ENCODE measurements around the gene FYN.
"Not testable (repeated sequence)": the region's sequence is repeated elsewhere in the genome, so short reads cannot be mapped to it uniquely, and the experiment has no call there.

The FYN gene

DNA sequence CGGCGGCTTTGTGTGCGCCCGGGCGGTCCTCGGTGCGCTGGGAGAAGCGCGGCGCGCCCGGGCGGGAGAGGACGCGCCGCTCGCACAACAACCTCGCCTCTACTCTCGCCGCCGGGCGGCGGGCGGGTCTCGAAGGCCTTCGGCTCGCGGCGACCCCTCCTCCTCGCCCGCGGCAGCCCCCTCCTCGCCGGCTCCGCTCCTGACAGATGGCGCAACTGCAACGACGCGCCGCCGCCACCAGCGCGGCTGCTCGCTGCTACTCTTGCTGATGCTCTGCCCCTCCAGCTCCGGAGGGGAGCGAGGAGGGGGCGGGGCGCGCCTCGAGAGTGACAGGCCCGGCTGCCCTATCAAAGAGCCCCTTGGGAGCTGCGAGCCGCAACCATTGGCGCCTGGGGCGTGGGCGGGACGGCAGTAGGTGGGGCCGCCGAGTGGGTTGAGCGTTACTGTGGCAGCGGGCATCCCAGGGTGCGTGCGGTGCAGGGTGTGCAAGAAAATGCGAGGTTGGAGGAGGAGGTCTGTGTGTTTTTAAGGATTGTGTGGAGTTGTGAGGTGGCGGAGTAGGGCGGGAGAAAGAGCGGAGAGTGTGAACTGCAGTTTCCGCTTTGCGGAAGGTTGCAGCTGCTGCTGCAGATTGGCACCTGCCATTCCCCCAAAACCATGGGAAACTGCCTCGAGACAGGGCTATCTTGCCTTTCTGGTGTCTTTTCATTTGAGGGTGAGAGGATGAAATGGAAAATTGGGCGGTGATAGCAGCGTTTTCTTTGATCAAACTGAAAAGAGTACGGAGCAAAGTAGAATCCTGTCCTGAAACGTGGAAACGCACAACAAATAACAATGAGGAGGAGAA is at the start of gene FYN:
Gene FYN, minus strand, starts transcription at position 275 of the 847 bp plus-strand sequence. CDS start 153,401 bp downstream, outside the sequence.
- DNase-seq (ENCODE audit: low spot score): peak; percentile 99

DNA sequence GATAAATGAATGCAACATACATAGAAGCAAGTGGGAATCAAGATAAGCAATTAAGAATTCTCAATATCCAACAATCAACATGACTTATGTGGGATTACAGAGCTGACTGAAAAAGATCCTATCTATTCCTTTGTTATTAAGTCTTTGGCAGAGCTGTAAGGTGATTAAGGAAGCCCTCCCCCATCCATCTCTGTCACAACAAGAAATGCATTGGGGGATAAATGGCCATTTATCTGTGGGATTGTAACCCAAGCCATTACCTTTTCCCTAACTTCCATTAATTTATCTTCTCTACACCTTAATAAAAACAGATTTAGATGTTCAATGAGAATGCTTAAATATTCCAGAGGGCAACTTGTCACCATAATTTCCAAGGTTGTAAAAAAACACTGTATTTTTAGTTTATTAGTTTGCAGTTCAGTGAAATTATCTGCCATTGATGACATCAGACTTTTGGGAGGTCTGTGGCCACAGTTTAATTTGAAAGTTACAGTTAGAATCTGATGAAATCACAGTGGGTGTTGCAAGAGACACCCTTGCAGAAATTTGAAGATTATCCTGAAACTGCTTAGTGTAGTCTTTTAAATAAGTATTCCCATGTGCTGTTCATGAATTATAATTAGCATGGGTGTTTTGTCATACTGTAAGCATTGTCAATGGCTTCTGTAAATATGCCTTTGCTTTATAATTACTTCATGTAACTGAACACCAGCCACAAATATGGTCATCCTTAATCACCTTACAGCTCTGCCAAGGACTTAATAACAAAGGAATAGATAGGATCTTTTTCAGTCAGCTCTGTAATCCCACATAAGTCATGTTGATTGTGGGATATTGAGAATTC is 49.4 kb upstream of the FYN start:
- no peak for DNase-seq (ENCODE audit: low spot score)

DNA sequence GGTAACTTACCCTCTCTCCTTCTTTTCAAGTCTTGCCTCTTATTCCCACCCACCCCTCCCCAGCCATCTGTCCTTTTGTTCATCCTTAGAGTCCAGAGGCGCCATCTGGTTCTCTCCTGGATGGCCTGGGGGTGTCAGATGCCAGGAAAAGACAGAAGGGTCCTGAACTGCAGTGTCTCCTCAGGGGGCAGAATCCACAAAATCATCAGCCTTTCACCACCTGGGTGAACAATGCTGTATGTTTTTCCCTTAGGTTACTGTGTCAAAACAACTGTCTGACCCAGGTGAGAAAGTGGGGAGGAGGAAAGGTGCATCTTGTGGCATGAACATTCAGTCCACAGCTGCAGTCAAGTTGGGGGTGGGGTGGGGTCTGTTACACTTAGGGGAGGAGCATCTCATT is 47.9 kb upstream of the FYN start:
- DNase-seq (ENCODE audit: low spot score): no peak

DNA sequence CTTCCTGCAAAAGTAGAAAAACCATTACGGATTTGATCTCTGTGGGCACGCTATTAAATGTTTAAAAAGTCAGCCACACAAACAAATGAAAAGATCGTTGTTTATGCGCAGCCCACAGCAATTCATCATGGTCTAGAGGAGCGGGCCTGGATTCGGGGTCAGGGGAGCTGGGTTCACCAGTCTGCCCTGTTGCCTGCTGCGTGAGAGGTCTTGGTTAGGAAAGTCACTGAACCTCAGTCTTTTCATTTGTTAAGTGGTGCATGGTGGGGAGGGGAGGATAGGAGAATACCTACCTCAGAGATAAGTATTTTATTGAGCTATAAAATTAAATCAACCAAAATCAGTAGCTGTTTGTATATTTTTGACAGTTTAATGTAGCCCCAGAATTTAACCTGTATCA is 47.3 kb upstream of the FYN start:
- no peak for DNase-seq (ENCODE audit: low spot score)

DNA sequence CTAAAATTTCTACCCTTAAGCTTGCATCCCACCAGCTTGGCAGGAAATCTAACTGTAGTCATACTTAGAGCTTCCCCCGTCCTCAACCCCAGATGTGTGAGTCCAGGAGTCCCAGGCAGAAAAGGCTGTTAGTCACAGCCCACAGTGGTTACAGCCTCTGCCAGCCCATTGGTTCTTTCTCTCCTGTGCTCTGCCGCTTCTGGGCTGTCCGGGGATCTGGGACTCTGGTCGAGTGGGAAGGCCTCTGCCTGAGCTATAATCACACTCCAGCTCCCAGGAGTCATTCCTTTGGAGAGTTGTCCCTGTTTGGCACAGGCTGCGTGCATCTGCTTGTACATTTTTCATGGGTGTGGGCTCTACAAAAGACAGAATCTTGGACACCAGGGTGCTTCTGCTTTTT is 45.6 kb upstream of the FYN start:
- peak; percentile 71 for DNase-seq (ENCODE audit: low spot score)

DNA sequence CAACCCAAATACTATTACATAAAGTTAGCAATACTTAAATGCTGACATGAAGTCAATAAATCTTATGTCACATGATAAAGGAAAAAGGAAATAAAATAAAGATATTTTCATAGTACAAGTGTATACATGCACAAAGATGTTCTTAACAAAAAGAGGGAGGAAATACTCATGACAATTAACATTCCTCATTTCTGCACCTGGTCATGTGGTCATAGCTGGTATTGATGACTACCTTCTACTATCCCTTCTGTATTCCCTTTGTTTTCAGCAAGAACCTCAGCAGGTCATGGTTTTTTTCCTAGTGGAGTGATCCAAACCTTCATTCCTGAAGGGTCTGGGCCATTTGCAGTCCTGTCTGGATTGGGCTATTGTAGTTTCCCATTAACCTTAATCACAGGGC is 43.5 kb upstream of the FYN start:
- DNase-seq (ENCODE audit: low spot score): no peak

DNA sequence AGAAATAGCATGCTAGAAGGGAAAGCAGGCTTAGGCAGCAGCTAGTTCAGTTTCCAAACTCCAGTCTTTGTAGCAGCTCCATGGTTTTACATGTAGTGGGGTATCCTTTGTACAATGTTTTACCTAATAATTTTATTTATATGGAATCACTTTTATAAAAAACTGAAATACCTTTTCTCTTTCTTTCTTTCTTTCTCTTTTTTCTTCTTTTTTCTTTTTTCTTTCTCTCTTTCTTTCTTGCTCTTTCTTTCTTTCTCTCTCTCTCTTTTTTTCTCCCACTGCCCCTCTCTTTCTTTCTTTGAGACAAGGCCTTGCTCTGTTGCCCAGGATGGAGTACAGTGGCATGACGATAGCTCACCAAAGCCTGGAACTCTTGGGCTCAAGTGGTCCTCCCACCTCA is 41.4 kb upstream of the FYN start:
- DNase-seq (ENCODE audit: low spot score): no peak

DNA sequence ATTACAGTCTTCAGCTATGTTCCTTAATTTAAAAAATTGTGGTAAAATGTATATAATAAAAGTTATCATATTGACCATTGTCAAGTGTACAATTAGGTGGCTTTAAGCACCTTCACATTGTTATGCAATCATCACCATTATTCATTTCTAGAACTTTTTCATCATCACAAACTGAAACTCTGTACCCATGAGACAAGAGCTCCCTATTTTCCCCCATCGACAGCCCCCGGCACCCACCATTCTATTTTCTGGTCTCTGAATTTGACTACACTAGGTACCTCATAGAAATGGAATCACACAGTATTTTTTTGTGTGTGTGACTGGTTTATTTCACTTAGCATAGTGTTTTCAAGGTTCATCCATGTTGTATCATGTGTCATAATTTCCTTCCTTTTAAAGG is 39.7 kb upstream of the FYN start:
- DNase-seq (ENCODE audit: low spot score): no peak

DNA sequence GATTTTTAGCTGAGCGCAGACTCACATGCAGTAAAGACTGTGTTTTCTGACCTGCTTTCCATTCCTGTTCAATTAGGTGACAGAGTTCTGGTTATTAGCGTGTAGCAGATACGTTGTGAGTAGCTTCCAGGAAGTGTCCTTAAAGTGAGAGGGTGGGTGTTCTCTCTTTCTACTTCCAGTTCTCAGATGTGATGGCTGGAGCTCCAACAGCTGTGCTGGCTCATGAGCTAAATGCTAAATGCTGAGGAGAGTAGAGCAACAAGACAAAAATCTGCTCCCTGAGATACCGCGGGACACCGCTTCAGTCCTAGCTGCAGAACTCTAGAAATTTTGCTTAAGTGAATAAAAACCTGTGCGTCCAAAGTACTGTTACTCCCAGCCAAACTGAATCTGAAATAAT is 38.2 kb upstream of the FYN start:
- DNase-seq (ENCODE audit: low spot score): no peak

DNA sequence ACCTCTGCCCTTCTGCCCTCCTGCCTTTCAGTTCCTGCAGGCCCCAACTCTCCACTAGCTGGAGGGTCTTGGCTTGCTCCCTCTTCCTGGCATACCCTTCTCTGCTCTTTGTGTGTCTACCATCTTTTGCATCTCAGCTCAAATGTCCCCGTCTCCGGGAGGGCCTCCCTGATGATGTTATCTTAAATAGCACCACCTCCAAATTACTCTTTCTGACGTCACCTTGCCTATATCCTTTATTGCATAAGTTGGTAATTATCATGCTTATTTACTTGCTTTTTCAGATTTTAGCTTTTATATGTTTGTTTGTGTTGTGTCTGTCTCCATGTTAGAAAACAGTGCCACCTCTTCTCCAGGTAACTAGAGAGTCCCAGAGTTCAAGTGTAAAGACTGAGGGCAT is 36.0 kb upstream of the FYN start:
- no peak for DNase-seq (ENCODE audit: low spot score)

DNA sequence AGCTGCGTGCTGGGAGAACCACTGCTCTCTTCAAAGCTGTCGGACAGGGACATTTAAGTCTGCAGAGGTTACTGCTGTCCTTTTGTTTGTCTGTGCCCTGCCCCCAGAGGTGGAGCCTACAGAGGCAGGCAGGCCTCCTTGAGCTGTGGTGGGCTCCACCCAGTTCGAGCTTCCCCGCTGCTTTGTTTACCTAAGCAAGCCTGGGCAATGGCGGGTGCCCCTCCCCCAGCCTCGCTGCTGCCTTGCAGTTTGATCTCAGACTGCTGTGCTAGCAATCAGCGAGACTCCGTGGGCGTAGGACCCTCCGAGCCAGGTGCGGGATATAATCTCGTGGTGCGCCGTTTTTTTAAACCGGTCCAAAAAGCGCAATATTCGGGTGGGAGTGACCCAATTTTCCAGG is 35.1 kb upstream of the FYN start:
- DNase-seq (ENCODE audit: low spot score): not testable (repeated sequence)

DNA sequence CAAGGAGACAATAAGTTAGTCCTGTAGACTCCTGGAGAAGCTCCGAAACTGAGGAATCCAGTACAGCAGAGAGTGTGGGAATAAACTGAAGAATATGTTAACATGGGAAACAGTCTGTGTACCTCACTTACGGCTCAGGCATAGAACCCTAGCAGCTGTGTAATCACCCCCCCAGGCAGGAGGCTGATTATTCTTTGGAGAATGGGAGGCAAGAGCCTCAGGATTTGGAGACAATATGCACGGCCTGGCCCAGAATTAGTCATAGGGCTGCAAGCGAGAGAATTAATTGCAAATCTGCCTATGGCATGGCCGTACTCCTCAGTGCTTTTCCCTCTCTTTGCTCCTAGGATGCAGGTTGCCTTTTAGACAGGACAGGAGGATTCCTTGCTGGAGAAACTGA is 27.5 kb upstream of the FYN start:
- no peak for DNase-seq (ENCODE audit: low spot score)

DNA sequence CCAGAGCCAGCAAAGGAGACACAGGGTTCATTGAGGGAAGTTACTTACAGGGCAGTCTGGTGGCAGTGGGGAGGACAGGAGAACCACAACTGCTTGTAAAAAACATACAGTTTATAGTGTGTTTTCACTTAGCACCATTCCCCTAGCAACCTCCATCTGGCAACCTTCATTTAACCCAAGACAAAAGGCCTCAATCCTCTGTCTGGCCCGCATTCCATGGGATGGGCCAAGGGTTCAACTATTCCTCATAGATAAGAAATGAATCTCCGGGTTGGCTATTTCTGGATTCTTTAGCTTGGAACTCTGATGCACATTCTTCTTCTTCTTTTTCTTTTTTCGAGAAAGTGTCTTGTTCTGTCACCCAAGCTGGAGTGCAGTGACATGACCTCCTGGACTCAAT is 26.3 kb upstream of the FYN start:
- DNase-seq (ENCODE audit: low spot score): no peak

DNA sequence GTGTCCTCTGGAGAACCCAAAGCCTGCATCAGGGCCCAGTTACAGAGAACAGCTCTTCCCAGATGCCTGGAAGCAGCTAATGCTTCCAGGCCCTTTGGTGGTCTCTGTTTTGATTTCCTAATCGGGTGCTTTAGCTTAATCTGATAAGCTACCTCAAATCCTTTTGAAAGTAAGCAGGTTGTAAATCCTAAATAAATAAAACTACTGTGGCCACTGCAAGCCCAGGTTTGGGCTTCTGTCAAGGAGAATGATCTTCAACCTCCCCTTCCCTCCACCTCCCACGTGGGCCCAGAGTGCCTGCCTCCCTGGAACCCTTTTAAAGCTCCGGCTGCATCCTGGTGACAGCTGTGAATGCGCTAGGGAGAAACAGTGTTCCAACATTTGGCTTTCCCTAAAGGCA is 25.2 kb upstream of the FYN start:
- DNase-seq (ENCODE audit: low spot score): no peak

DNA sequence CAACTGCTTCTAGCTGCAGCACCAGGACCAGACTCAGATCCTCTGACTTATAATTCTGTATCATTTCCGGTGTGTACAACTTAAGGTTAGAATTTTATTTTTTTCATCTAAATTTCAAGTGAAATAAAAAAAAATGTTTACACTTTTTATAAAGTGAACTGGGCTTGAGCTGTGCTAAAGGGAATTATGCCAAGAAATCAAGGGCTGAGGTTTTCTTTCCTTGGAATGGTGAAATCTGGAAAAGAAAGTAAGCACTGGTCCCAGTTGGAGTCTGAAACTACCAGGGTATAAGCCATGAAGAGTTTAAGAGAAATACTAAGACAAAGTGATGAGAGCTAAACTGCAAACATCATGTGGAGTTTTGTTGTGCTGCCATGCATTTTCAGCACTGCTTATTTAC is 21.7 kb upstream of the FYN start:
- no peak for DNase-seq (ENCODE audit: low spot score)

DNA sequence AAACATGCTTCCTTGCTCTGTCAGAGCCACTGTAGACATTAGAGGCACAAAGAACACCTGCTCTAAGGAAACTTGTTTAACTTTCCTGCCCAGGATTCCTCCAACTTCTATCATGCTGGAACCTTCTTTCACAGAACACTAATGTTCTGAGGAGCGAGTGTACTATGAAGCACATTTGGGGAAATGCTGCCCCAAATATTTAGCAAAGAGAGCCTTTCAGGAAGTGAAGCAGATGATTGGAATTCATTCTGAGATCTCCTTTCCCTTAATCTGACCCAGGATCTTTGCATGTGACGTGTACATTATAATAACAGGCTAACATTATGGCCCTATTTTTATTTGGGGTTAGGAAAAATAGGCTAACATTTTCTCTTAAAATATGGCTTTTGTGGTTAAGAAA is 21.0 kb upstream of the FYN start:
- no peak for DNase-seq (ENCODE audit: low spot score)

DNA sequence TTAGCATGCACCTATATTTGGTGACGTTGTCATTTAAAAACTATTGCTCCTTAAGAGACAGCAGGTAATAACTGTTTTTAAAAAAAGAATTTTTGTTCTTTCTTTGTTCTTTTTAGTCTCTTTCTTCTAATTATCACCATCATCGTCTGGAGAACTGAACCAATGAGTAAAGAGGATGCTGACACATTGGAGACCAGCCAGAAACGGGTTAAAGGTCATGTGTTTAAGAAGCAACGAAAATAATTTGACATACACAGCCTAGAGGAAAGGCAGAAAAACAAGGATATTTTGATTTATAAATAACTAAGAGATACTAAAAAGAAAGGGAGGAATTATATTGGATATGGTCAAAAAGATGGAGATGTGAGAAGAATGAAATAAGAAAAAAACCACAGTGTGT is 19.2 kb upstream of the FYN start:
- DNase-seq (ENCODE audit: low spot score): no peak

DNA sequence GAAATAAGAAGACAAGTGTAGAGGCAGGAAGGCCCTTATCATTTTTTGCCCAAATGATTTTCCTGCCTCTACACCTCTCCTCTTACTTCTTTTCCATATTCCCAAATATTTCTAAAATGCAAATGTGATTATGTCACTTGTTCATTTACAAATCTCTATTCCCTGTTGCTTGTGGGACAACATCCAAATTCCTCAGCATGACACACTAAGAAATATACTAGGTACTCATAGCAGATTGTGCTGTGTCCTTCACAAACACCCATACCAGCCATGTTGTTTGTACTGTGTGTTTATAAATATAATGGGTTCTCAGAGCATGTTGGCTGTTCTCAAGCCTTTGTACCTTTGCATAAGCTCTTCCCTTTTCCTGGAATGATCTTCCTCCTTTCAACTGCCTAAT is 17.7 kb upstream of the FYN start:
- no peak for DNase-seq (ENCODE audit: low spot score)

DNA sequence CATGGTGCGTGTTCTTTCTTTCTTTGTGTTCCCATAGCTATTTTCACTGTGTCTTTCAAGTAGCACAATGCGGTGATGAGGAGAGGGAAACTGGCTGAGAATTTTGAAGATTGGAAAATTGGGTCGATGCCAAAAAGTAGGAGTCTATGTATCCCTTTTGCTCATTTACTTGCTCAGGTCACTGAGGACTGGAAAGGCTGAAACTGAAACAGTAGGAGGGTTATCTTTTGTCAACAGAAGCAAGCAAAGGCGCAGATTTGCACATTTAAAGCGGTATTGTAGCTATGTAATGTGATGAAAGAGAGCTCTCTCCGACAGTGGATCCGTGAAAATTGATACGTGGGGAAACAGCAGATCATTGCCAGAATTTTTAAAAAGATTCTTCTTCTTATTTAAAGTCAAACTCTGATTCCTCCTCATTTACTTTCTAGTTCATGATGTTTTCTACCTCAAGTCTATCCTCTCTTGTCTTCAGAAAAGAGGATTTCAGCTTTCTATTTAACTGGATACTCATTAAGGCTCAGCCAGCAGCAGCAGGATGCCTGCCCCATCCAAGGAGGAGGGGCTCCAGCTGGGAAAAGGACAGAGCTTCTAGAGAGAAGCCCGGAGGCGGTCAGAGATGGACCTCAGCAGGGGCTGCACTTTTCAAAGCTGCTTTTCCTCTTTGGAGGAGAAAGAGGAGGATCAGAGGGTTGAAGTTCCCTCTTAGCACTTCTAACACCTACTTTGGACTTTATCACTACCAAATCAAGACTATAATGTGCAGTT is 15.9 kb upstream of the FYN start:
- DNase-seq (ENCODE audit: low spot score): no peak

DNA sequence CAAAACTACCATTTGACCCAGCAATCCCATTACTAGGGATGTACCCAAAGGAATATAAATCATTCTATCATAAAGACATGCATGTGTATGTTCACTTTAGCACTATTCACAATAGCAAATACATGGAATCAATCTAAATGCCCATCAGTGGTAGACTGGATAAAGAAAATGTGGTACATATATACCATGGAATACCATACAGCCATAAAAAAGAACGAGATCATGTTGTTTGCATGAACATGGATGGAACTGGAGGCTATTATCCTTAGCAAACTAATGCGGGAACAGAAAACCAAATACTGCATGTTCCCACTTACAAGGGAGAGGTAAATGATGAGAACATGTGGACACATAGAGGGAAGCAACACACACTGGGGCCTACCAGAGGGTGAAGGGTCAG is 13.5 kb upstream of the FYN start:
- not testable (repeated sequence) for DNase-seq (ENCODE audit: low spot score)

DNA sequence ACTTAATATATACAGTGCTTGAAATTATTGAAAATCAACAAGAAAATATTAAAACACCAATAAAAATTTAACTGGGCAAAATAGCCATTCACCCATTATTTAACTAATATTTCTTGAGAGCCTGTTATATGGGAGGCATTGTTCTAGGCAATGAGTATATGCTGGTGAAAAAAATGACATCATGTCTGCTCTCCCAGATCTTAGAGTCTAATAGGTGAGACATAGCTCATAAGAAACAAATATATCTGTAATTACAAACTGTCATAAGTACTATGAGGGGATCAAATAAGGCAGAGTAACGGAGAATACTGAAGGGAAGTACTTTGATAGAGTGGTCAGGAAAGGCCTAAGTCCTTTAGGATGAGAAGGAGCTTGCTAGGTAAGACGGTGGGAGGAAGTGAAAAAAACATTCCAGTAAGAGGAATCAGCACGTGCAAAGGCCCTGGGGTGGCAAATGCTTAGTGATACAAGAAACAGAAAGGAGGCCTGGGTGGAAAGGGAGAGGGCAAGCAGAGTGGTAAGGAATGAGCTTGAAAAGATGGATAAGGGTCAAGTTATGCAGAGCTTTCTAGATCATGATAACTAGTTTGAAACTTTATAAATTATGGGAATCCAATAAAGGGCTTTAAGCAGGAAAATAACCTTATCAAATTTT is 12.2 kb upstream of the FYN start:
- no peak for DNase-seq (ENCODE audit: low spot score)

DNA sequence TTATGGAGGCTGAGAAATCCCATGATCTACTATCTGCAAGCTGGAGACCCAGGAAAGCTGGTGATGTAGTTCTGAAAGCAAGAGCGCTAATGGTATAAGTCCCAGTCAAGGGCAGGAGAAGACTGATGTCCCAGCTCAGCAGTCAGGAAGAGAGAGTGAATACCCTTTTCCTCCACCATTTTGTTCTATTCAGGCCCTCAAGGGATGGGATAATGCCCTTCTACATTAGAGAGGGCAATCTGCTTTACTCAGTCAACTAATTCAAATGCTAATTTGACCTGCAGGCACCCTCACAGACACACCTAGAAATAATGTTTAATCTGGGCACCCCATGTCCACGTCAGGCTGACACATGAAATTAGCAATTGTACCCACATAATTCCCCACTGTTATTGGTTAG is 10.8 kb upstream of the FYN start:
- DNase-seq (ENCODE audit: low spot score): no peak

Data from left forelimb (tissue), 1 donor.